GM19438 (cell line): ENCODE results near the gene PABPC1L2B.
"Not testable (repeated sequence)": the region's sequence is repeated elsewhere in the genome, so short reads cannot be mapped to it uniquely, and the experiment has no call there.

ENCODE experiments used
- ATAC-seq: cut with Tn5 transposase; IDR thresholded peaks from one replicate; pipeline ENCODE4 v1.9.1; 2021; ENCODE audit warnings: low read depth; ENCODE audit not compliant: unreplicated experiment

Gene PABPC1L2B

DNA sequence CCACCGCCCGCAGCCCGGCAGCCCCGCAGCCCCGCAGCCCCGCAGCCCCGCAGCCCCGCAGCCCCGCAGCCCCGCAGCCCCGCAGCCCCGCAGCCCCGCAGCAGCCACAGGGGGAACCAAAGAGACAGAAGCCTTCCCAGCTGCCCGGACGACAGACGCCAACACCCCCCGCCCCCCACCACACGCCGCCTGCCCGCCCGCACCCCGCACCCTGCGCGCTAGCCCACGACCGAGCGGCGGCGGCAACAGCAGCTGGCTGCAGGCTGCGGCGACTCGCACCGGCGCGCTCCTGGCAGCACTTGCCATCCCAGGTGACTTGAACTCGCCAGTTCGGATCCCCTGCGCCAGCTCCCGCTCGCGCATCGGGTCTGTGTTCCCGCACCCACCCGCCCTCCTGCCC lies at the start of gene PABPC1L2B:
PABPC1L2B (plus strand) TSS at position 207 of the 400 bp plus-strand sequence. CDS start 704 bp downstream, outside the sequence.
- not testable (repeated sequence) for ATAC-seq

DNA sequence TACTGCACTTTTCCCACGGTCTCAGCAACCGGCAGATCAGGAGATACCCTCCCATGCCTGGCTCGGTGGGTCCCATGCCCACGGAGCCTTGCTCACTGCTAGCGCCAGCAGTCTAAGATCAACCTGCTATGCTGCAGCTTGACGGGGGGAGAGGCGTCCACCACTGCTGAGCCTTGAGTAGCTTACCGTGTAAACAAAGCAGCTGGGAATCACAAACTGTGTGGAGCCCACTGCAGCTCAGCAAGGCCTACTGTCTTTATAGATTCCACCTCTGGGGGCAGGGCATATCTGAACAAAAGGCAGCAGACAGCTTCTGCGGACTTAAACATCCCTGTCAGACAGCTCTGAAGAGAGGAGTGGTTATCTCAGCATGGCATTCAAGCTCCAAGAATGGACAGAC lies 42.8 kb upstream of the PABPC1L2B start:
- not testable (repeated sequence) for ATAC-seq

DNA sequence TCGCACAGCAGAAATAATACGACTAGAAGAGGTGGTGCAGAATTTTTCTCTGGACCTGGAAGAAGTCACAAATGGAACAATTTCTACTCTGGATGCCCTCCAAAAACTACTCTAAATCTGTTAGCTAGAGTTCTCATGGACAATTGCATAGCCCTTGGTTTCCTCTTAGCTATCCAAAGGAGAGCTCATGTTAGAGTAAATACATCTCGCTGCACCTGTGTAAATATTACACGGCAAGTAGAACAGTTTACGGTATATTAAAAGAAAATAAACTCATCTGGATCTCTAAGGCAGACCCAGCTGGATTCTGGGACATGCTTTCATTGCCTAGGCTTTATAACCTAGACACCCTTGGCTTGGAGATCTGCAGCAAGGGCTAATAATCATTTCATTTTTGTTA lies 30.9 kb upstream of the PABPC1L2B start:
- ATAC-seq, result not testable (repeated sequence)

- ATAC-seq, result not testable (repeated sequence)
Observed at GRCh38 chrX:72974885-72975284, 27.9 kb upstream of the PABPC1L2B start.

DNA sequence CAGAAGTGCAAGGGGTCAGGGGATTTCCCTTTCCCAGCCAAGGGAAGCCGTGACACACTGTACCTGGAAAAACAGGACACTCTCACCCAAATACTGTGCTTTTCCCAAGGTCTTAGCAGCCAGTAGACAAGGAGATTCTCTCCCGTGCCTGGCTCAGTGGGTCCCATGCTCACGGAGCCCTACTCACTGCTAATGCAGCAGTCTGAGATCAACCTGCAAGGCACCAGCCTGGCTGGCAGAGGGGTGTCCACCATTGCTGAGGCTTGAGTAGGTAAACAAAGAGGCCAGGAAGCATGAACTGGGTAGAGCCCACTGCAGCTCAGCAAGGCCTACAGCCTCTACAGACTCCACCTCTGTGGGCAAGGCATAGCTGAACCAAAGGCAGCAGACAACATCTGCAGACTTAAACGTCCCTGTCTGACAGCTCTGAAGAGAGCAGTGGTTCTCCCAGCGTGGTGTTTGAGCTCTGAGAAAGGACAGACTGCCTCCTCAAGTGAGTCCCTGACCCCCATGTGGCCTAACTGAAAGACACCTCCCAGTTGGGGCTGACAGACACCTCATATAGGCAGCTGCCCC lies 21.8 kb upstream of the PABPC1L2B start:
- ATAC-seq, result not testable (repeated sequence)

- ATAC-seq, result not testable (repeated sequence)
Observed at GRCh38 chrX:73004032-73004431, 1.3 kb downstream of the PABPC1L2B start.

DNA sequence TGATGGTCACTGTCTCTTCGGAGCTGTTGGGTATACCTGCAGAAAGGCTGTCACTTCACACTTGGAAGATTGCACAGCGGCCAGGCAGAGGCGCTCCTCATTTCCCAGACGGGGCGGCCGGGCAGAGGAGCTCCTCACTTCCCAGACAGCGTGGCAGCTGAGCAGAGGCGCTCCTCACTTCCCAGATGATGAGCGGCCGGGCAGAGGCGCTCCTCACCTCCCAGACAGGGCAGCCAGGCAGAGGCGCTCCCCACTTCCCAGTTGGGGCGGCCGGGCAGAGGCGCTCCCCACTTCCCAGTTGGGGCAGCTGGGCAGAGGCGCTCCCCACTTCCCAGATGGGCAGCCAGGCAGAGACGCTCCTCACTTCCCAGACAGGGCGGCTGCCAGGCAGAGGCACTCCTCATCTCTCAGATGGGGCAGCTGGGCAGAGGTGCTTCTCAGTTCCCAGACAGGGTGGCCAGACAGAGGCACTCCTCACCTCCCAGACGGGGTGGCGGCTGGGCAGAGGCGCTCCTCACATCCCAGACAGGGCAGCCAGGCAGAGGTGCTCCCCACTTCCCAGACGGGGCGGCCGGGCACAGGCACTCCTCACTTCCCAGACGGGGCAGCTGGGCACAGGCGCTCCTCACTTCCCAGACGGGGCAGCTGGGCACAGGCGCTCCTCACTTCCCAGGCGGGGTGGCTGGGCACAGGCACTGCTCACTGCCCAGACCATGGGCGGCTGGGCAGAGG lies 18.8 kb downstream of the PABPC1L2B start:
- ATAC-seq, result no peak

DNA sequence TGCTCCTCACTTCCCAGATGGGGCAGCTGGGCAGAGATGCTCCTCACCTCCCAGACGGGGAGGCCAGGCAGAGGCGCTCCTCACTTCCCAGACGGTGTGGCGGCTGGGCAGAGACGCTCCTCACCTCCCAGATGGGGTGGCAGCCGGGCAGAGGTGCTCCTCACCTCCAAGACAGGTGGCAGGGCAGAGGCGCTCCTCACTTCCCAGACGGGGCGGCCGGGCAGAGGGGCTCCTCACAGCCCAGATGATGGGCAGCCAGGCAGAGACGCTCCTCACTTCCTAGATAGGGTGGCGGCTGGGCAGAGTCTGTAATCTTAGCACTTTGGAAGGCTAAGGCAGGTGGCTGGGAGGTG lies 19.3 kb downstream of the PABPC1L2B start:
- not testable (repeated sequence) for ATAC-seq

DNA sequence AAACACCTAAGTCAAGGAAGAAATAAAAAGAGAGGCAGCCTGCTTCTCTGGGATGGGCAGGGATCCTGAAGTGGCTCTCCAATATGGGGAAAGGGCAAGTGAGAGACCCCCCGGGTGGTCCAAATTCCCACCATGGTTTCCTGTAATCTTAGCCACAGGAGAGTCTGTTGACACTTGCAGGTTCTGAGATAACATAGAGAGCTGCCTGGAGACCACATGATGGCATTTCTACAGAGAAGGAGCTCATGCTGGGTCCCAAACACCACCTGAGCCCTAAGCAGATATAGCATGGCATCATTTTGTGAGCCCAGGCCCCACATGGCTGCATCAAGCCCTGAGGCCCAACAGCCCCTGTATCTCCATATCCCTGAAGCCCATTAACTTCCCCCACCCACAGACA lies 26.1 kb downstream of the PABPC1L2B start:
- no peak for ATAC-seq
